Smooth muscle cell (in vitro differentiated cells): ENCODE data around the gene IKZF4. TPM values are rescaled to one million over a fixed set of nuclear protein-coding genes. Genes with fewer than 3 reads are reported as not detected.
"Not testable (repeated sequence)": the region's sequence is repeated elsewhere in the genome, so short reads cannot be mapped to it uniquely, and the experiment has no call there.

Experiments
- DNase-seq: peaks from one replicate; lab custom pipeline; 2025; ENCODE audit not compliant: unreplicated experiment; lab: John Stamatoyannopoulos, UW
- H2AFZ ChIP-seq: fragments of 200-600 bp; sonication (generic); 2 replicates; pipeline ENCODE4 v1.6.0; 2016; ENCODE audit warnings: antibody characterized with exemption, low read depth, mild to moderate bottlenecking
- H3F3A ChIP-seq: fragments of 200-600 bp; sonication (generic); 2 replicates; pipeline ENCODE4 v1.6.0; 2017; ENCODE audit warnings: antibody characterized with exemption, low read depth
- H3K27ac ChIP-seq: fragments of 200-600 bp; sonication (generic); 2 replicates; pipeline ENCODE4 v1.5.1; 2016; ENCODE audit warnings: low read depth, mild to moderate bottlenecking
- H3K27me3 ChIP-seq: fragments of 200-600 bp; sonication (generic); 2 replicates; pipeline ENCODE4 v1.6.1; 2016; ENCODE audit warnings: low read depth, mild to moderate bottlenecking
- H3K36me3 ChIP-seq: fragments of 200-600 bp; sonication (generic); 2 replicates; pipeline ENCODE4 v1.5.1; 2016; ENCODE audit warnings: low read depth
- H3K4me1 ChIP-seq: fragments of 200-600 bp; sonication (generic); 2 replicates; pipeline ENCODE4 v1.5.1; 2016; ENCODE audit warnings: low read depth
- H3K4me2 ChIP-seq: fragments of 200-600 bp; sonication (generic); 2 replicates; pipeline ENCODE4 v1.6.0; 2016; ENCODE audit warnings: mild to moderate bottlenecking
- H3K4me3 ChIP-seq: fragments of 200-600 bp; sonication (generic); 2 replicates; pipeline ENCODE4 v1.5.1; 2016; ENCODE audit warnings: mild to moderate bottlenecking
- H3K79me2 ChIP-seq: fragments of 200-600 bp; sonication (generic); 2 replicates; pipeline ENCODE4 v1.6.0; 2016; ENCODE audit warnings: low read depth, mild to moderate bottlenecking
- H3K9ac ChIP-seq: fragments of 200-600 bp; sonication (generic); 2 replicates; pipeline ENCODE4 v1.6.0; 2016; ENCODE audit warnings: low read depth
- H3K9me3 ChIP-seq: fragments of 200-600 bp; sonication (generic); replicated peaks from 2 replicates; pipeline ENCODE4 v1.5.1; 2016; ENCODE audit warnings: low read depth
- H4K20me1 ChIP-seq: fragments of 200-600 bp; sonication (generic); 2 replicates; pipeline ENCODE4 v1.6.0; 2016; ENCODE audit warnings: low read depth
- WGBS: methylation state at CpG from one replicate; pipeline ENCODE4 v1.1.7; 2016; ENCODE audit warnings: low lambda C conversion rate; 5-methylcytosine and 5-hydroxymethylcytosine counted together
- polyA plus RNA-seq: library from polyadenylated mRNA; unstranded; fragments of >200 nt; fragmentation: Nextera tagmentation; extraction: Ambion mirVana; gene quantifications from 2 replicates; pipeline ENCODE4 v1.2.1, GENCODE V29; 2016
- total RNA-seq: library from RNA; depleted of rRNA; stranded (reverse); fragments of >200 nt; gene quantifications from 2 replicates; pipeline ENCODE4 v1.2.3, GENCODE V29; 2014
- TF ChIP-seq, protein P1 (sequence below): fragments of 200-600 bp; sonication (generic); IDR thresholded peaks from 2 replicates; pipeline ENCODE4 v1.5.1; 2017; ENCODE audit warnings: borderline replicate concordance, mild to moderate bottlenecking, antibody characterized with exemption; ENCODE audit not compliant: insufficient read depth, poor library complexity, severe bottlenecking

IKZF4 gene
- total and polyA plus RNA-seq, 2 experiments from 2014 or later, result 4.2 to 5.4 TPM

DNA sequence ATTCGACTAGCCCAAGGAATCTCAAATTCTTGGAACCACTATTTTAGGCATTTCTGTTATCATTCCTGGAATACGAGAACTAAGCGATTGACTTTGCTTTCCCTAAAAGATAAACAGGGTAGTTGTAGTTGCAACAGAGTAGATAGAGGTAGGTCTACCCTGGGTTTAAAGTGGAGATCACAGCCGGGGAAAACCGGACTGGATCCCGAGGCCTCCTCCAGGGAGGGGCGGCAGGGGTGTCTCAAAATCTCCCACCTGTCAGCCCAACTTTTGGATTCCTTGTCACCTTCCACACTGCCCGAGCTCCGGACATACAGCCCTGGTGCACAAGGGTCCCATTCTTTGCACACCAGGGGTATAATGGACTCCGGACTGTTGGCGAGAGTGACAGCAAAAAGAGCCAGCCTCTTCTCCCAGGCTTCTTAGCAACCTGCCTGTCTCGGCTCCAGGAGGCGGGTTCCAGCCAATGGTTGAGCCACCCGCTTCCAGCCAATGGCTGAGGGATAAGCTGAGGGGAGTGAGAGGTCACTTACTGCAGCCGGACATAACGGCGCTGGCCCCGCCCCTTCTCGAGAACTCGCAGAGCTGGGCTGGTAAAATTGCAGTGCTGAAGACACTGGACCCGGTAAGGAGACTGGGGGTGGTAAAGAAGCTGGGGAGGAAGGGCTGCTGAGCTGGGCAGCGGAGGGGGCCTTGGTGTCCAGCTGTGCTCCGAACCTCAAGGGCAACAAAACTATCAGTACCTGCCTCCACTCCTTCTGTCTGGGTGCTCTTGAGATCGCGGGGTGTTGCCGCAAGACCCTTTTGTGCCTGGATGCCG lies 23.9 kb upstream of the IKZF4 start, which contains the start of gene SUOX:
Gene SUOX (plus strand): TSS at position 562 of the 820 bp plus-strand sequence. CDS start 4,946 bp downstream, outside the sequence.
- Histone ChIP-seq H3K9me3 (no peaks in the 10 kb centered on the region), H3K27ac (peak within 1 kb of the TSS; percentile 24), H3K27me3 (no peaks in the 10 kb centered on the region), H3K4me3 (peak within 1 kb of the TSS; percentile 79), H3K4me2 (peak within 1 kb of the TSS; percentile 94), H3K9ac (peak within 1 kb of the TSS; percentile 71), H3K36me3 (no peaks in the 10 kb centered on the region), H2AFZ (no peak within 1 kb of the TSS), H3F3A (peaks cover 9% of the 10 kb centered on the region), H3K79me2 (peaks cover 5% of the 10 kb centered on the region), H3K4me1 (peaks cover 5% of the 10 kb centered on the region), H4K20me1 (no peaks in the 10 kb centered on the region)
- peak; percentile 69 for DNase-seq
- TF ChIP-seq, protein P1, sequence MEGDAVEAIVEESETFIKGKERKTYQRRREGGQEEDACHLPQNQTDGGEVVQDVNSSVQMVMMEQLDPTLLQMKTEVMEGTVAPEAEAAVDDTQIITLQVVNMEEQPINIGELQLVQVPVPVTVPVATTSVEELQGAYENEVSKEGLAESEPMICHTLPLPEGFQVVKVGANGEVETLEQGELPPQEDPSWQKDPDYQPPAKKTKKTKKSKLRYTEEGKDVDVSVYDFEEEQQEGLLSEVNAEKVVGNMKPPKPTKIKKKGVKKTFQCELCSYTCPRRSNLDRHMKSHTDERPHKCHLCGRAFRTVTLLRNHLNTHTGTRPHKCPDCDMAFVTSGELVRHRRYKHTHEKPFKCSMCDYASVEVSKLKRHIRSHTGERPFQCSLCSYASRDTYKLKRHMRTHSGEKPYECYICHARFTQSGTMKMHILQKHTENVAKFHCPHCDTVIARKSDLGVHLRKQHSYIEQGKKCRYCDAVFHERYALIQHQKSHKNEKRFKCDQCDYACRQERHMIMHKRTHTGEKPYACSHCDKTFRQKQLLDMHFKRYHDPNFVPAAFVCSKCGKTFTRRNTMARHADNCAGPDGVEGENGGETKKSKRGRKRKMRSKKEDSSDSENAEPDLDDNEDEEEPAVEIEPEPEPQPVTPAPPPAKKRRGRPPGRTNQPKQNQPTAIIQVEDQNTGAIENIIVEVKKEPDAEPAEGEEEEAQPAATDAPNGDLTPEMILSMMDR, result no peak
- WGBS, result 8% methylated on average over 27 of the region's 27 CpGs

DNA sequence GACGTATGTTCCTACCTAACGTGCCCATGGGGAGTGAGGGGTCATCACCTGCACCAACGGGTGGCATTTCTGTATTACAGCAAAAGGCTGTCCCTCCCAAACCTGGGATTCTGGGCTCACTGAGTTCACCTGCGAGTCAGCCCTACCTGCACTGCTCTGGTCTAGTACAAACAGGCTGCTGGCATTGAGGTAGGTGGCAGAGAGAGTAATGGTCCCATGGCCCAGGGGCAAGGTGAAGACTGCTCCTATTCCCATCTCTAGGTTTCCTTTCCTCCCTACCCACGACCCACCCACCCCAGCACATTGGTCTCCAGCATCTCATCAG lies 23.3 kb upstream of the IKZF4 start:
- TF ChIP-seq, protein P1, result no peak
- Histone ChIP-seq H3K4me1 (peaks cover 5% of the 10 kb centered on the region), H3K9ac (peak overlapping the region; percentile 71), H3K27me3 (no peaks in the 10 kb centered on the region), H3K9me3 (no peaks in the 10 kb centered on the region), H2AFZ (no peak overlapping the region), H3K4me3 (peak overlapping the region; percentile 79), H3K79me2 (peaks cover 5% of the 10 kb centered on the region), H3F3A (peaks cover 9% of the 10 kb centered on the region), H3K4me2 (peak overlapping the region; percentile 94), H4K20me1 (no peaks in the 10 kb centered on the region), H3K36me3 (no peaks in the 10 kb centered on the region), H3K27ac (no peak overlapping the region)
- DNase-seq, result no peak
- 4% methylated on average over 4 of the region's 5 CpGs for WGBS

DNA sequence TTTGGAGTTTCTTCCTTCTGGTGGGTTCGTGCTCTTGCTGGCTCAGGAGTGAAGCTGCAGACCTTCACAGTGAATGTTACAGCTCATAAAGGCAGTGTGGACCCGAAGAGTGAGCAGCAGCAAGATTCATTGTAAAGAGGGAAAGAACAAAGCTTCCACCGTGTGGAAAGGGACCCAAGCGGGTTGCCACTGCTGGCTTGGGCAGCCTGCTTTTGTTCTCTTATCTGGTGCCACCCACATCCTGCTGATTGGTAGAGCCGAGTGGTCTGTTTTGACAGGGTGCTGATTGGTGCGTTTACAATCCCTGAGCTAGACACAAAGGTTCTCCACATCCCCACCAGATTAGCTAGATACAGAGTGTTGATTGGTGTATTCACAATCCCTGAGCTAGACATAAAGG lies 21.3 kb upstream of the IKZF4 start:
- H3K9ac ChIP-seq, H3K4me2 ChIP-seq, H3F3A ChIP-seq, DNase-seq, H4K20me1 ChIP-seq, H3K27ac ChIP-seq, H3K9me3 ChIP-seq, H2AFZ ChIP-seq, H3K4me3 ChIP-seq, H3K36me3 ChIP-seq, H3K79me2 ChIP-seq, H3K27me3 ChIP-seq, H3K4me1 ChIP-seq: not testable (repeated sequence)
- WGBS, result 84% methylated on average over 6 of the region's 6 CpGs

DNA sequence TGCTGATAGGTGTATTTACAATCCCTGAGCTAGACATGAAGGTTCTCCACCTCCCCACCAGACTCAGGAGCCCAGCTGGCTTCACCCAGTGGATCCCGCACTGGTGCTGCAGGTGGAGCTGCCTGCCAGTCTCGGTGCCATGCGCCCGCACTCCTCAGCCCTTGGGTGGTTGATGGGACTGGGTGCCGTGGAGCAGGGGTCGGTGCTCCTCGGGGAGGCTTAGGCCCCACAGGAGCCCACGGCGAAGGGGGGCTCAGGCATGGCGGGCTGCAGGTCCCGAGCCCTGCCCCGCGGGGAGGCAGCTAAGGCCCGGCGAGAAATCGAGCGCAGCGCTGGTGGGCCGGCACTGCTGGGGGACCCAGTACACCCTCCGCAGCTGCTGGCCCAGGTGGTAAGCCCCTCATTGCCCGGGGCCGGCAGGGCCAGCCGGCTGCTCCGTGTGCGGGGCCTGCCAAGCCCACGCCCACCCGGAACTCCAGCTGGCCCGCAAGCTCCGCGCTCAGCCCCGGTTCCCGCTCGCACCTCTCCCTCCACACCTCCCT lies 20.8 kb upstream of the IKZF4 start:
- not testable (repeated sequence) for H3K79me2 ChIP-seq, H3K27me3 ChIP-seq, H3K9me3 ChIP-seq, H3K9ac ChIP-seq, H3K4me3 ChIP-seq, H3K4me2 ChIP-seq, H3F3A ChIP-seq, H3K4me1 ChIP-seq, H2AFZ ChIP-seq, H4K20me1 ChIP-seq, H3K27ac ChIP-seq, DNase-seq, H3K36me3 ChIP-seq
- WGBS, result 99% methylated on average over 27 of the region's 33 CpGs
